WI38 (cell line): Measurements from ENCODE around the gene DCAF8.
A peak's percentile ranks its signal among the peaks of the same experiment; 100 is the strongest.

Experiments used
- H3K4me3 ChIP-seq: 2 replicates; pipeline ENCODE4 v1.5.1; 2011; ENCODE audit warnings: low read depth, mild to moderate bottlenecking, control low read depth, low read length
- CTCF ChIP-seq: IDR thresholded peaks from 2 replicates; pipeline ENCODE4 v1.5.1; 2012; ENCODE audit warnings: low read depth, mild to moderate bottlenecking, control low read depth, low read length

DCAF8 gene

GRCh38 chr1:160200786-160201185 is 61.6 kb downstream of the DCAF8 start:
- no peak overlapping the region for H3K4me3 ChIP-seq
- TF ChIP-seq CTCF = no peak

GRCh38 chr1:160197231-160197630 is 65.1 kb downstream of the DCAF8 start:
- TF ChIP-seq CTCF = no peak
- no peak overlapping the region for H3K4me3 ChIP-seq

- H3K4me3 ChIP-seq = no peak overlapping the region
Measured at GRCh38 chr1:160196143-160196542, 66.2 kb downstream of the DCAF8 start.

GRCh38 chr1:160194737-160195059 is 67.7 kb downstream of the DCAF8 start:
- TF ChIP-seq CTCF = no peak
- H3K4me3 ChIP-seq = no peak overlapping the region

More at GRCh38 chr1:160196143-160196542, 66.2 kb downstream of the DCAF8 start:
- no peak for TF ChIP-seq CTCF

GRCh38 chr1:160193832-160194736 is 68.3 kb downstream of the DCAF8 start:
- TF ChIP-seq CTCF = no peak

GRCh38 chr1:160193091-160193819 is 69.1 kb downstream of the DCAF8 start:
- peak; percentile 95 for TF ChIP-seq CTCF
- H3K4me3 ChIP-seq = no peak overlapping the region

More at GRCh38 chr1:160193832-160194736, 68.3 kb downstream of the DCAF8 start:
- H3K4me3 ChIP-seq = no peak overlapping the region

GRCh38 chr1:160192234-160192633 is 70.1 kb downstream of the DCAF8 start:
- no peak overlapping the region for H3K4me3 ChIP-seq
- no peak for TF ChIP-seq CTCF
